ENCODE results near the gene DUS2.
"Not testable (repeated sequence)": the region's sequence is repeated elsewhere in the genome, so short reads cannot be mapped to it uniquely, and the experiment has no call there.

DUS2 gene

GRCh38 chr16:68078701-68079375 is 55.8 kb downstream of the DUS2 start:
- no peak for DNase-seq

GRCh38 chr16:68079376-68079625 is 56.2 kb downstream of the DUS2 start:
- no peak for DNase-seq

- DNase-seq: peak; percentile 57
Observed at GRCh38 chr16:68079626-68080344, 56.7 kb downstream of the DUS2 start.

- DNase-seq: no peak
Observed at GRCh38 chr16:68081861-68082628, 59.0 kb downstream of the DUS2 start.

- DNase-seq: no peak
Observed at GRCh38 chr16:68082629-68083238, 59.6 kb downstream of the DUS2 start.

- DNase-seq: no peak
Observed at GRCh38 chr16:68083239-68083781, 60.2 kb downstream of the DUS2 start.

- no peak for DNase-seq
Observed at GRCh38 chr16:68083861-68084503, 60.9 kb downstream of the DUS2 start.

GRCh38 chr16:68084504-68085258 is 61.6 kb downstream of the DUS2 start:
- peak; percentile 77 for DNase-seq

GRCh38 chr16:68085259-68086071 is 62.4 kb downstream of the DUS2 start, which contains the start of gene NFATC3:
Gene NFATC3 (plus strand): TSS chr16:68085370. CDS start chr16:68085682, 312 bp downstream.
- peak; percentile 99 for DNase-seq

GRCh38 chr16:68086336-68086841 is 63.3 kb downstream of the DUS2 start:
- DNase-seq: no peak

GRCh38 chr16:68086860-68087268 is 63.8 kb downstream of the DUS2 start:
- DNase-seq: no peak

- no peak for DNase-seq
Observed at GRCh38 chr16:68087688-68088087, 64.6 kb downstream of the DUS2 start.

- no peak for DNase-seq
Observed at GRCh38 chr16:68088130-68088972, 65.3 kb downstream of the DUS2 start.

- DNase-seq: no peak
Observed at GRCh38 chr16:68089067-68089466, 66.0 kb downstream of the DUS2 start.

- DNase-seq: no peak
Observed at GRCh38 chr16:68090130-68090529, 67.0 kb downstream of the DUS2 start.

- no peak for DNase-seq
Observed at GRCh38 chr16:68090533-68090932, 67.4 kb downstream of the DUS2 start.

GRCh38 chr16:68091380-68092261 is 68.5 kb downstream of the DUS2 start:
- DNase-seq: no peak

GRCh38 chr16:68092275-68092674 is 69.2 kb downstream of the DUS2 start:
- not testable (repeated sequence) for DNase-seq
